Activated CD8-positive, alpha-beta memory T cell treated with anti-CD3 and anti-CD28 coated beads for 4 hours (primary cell): ENCODE results near the gene CLPX.
"Not testable (repeated sequence)": the region's sequence is repeated elsewhere in the genome, so short reads cannot be mapped to it uniquely, and the experiment has no call there.

Experiments
- DNase-seq, 2 donors: peaks; one replicate each; pipeline ENCODE4 v3.0.0-alpha.2; 2020; ENCODE audit warnings: low read depth in 2 of 2

CLPX gene

GRCh38 chr15:65206750-65207149 is 21.6 kb upstream of the CLPX start:
- DNase-seq, result no peak

- no peak for DNase-seq
These were observed 20.0 kb upstream of the CLPX start for GRCh38 chr15:65204931-65205660.

- DNase-seq, result no peak
These were observed 19.2 kb upstream of the CLPX start for GRCh38 chr15:65204236-65204930.

GRCh38 chr15:65201918-65202317 is 16.8 kb upstream of the CLPX start:
- DNase-seq, result no peak

GRCh38 chr15:65198571-65198970 is 13.4 kb upstream of the CLPX start:
- DNase-seq, result no peak

- no peak for DNase-seq
These were observed 12.1 kb upstream of the CLPX start for GRCh38 chr15:65197337-65197645.

- DNase-seq, result no peak
These were observed 11.6 kb upstream of the CLPX start for GRCh38 chr15:65196637-65197336.

GRCh38 chr15:65195548-65195923 is 10.4 kb upstream of the CLPX start:
- no peak for DNase-seq

- no peak for DNase-seq
These were observed 9.8 kb upstream of the CLPX start for GRCh38 chr15:65194826-65195547.

- DNase-seq, result no peak
These were observed 6.9 kb upstream of the CLPX start for GRCh38 chr15:65192016-65192415.

GRCh38 chr15:65189102-65189740 is 4.1 kb upstream of the CLPX start:
- DNase-seq, result no peak

GRCh38 chr15:65188472-65188871 is 3.3 kb upstream of the CLPX start:
- DNase-seq, result not testable (repeated sequence)

- DNase-seq, result peak in 1 of 2 donors; percentile 4
These were observed 756 bp downstream of the CLPX start for GRCh38 chr15:65184305-65184867.

GRCh38 chr15:65183865-65184159 is 1.3 kb downstream of the CLPX start:
- DNase-seq, result no peak

GRCh38 chr15:65182538-65182937 is 2.6 kb downstream of the CLPX start:
- DNase-seq, result no peak

GRCh38 chr15:65181582-65182353 is 3.4 kb downstream of the CLPX start:
- DNase-seq, result not testable (repeated sequence)

GRCh38 chr15:65180167-65180566 is 5.0 kb downstream of the CLPX start:
- no peak for DNase-seq

GRCh38 chr15:65177901-65178300 is 7.2 kb downstream of the CLPX start:
- DNase-seq, result no peak

GRCh38 chr15:65176056-65176455 is 9.1 kb downstream of the CLPX start:
- no peak for DNase-seq

GRCh38 chr15:65175511-65175910 is 9.6 kb downstream of the CLPX start:
- no peak for DNase-seq

GRCh38 chr15:65174509-65174908 is 10.6 kb downstream of the CLPX start:
- DNase-seq, result no peak
